Kidney tubule cell (primary cell): ENCODE results near the gene TMIGD3.

Experiments used
- DNase-seq: peaks from one replicate; pipeline ENCODE4 v3.0.0-alpha.2; 2018; ENCODE audit warnings: low spot score

Gene TMIGD3

DNA sequence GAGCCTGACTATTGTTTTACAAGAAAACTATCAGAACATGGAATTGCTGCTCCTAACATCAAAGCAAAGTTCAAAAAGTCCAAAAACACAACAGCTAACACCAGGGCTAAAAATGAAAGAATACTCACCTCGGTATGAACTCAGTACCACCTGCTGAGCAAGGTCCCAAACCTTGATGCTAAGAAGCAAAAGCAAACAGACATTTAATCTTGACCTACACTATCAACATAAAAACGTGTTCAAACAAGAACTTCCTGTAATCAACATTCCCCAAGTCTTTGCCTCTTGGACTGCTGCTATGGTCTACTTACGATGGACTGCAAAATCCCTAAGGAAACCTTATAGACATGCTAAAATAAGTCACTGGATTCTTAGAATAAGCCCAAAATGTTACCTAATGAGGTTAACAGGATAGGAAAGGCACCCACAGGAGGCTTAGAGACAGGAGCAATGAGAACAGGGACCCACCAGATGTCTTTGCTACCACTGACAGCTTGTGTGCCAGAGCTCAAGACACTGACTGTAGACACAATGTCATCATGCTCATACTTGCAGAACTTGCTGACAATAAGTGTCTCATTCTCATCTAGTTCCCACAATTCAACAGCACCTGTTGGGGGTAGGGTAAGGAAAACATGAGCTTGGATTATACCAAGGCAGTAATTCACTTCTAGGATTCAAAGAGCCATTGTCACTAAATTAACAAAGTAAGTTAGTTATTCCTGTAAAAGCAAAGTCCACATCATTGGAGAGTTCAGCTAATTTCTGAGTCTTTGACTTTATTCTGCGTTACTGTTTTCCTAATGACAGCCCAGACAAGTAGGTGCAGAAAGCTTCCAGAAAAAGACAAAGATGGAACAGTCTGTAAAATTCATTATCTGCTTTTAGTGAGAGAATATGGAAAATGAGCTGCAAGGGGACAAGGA, 56.2 kb downstream of the TMIGD3 start:
- no peak for DNase-seq

DNA sequence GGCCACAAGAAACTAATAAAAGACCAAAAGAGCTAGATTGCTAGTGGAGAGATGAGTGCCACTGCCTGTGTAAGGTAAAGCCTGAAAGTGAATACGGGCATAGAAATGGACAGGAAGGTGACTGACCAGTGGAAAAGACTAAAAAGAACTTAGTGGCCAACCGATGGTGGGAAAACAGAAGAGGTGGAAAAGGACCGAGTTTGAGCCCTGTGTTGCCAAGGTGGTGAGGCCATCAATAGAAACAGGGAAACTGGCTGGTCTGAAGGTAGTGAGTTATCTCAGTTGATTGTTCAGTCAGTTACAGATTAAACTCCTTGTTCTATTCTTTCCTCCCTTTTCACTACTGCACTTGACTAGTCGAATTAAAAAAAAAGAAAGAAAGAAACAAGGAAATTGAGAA, 56.9 kb downstream of the TMIGD3 start:
- no peak for DNase-seq

DNA sequence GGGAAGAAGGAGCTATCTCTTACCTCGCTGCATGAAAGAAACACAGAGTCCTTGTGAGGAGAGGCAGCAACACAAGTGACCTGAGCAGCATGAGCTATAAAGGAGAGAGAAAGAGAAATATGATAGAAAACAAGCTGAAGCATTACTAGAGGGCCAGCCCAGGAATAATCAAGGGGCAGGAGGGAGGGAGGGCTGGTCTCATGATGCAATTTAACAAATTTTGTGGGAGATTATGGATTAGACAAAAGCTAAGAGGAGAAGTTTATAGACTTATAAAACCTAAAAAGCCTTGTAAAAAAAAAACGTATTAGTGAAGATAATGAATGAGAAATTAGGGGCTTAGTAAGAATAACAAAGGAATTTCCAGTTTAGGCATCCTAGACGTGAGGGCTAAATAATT, 59.4 kb downstream of the TMIGD3 start:
- no peak for DNase-seq

DNA sequence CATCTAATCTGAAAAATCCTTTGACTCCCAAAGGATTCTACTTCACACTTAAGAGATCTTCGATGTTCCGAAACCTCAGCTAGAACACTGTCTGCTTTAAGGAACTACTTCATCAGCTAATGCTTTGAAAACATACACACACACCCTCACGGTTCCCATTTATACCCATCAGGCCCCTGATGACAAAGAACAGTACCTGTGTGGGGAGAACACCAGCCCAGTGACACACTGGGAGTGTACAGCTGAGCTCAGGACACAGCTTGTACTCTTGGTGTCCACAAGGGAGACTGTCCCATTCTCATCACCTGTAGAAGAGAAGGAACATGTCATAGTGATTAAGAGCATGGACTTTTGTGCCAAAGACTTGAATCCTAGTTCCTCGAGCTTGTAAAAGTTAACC, 61.0 kb downstream of the TMIGD3 start:
- no peak for DNase-seq

DNA sequence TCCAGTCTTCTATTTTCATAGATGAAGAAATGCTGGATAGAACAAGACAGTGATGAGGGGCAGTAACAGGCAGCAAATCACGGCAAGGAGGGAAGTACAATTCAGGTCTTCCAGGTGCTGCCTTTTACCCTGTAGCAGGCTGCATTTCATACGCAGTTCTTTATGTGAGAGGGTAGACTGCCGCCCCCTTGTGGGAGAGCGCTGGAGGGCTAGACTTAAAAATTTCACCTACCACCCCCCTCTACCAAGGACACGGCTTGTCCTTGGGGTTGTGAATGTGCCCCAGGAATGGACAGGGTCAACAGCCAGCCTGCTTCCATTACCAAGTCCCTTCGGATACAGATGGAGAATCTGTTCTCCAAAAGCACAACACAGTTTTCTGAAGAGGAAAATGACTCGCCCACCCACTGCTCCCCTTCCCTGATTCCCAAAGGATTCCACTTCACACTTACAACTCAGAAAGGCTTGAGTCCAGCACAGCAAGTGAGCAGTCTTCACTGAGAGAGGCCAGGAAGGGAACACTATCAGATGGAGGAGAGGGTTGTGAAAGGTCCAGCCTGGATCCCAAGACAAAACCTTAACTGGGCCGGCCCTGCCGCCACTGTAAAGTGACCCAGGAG, 61.8 kb downstream of the TMIGD3 start:
- DNase-seq, result peak; percentile 26

DNA sequence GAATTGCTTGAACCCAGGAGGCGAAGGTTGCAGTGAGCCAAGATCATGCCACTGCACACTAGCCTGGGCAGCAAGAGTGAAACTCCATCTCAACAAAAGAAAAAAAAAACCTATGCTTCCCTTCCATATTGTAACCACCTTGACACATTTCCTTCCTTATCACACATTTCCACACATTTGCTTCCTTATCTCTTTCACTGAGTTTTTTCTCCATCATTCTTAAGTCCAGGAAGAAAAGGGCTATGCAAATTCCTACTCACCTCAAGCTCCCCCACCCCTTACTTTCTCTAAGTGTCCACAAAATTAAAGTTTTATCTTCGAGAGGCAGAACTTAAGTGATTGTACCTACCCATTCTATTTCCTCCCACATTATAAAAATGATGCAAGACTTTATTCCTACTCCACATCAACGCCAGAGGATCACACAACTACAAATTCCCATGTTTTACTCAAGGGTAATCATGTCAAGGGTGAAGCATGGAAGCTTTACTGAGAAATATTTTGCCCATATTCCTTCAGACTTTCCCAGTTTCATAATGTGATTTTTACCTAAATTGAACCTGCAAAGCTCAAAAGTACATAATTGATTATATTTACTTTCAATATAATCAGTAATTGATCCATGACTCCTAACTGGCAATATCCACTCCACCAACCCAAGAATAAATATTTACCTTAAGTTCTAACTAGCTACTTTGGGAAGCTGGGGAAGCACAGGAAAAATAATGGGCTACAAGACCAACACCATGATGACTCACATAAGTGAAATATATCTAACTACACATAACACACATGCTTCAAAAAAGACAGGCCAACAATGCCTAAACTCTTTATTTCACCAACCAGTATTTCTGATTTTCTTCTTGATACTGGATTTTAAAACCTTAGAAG, 63.7 kb downstream of the TMIGD3 start:
- no peak for DNase-seq

DNA sequence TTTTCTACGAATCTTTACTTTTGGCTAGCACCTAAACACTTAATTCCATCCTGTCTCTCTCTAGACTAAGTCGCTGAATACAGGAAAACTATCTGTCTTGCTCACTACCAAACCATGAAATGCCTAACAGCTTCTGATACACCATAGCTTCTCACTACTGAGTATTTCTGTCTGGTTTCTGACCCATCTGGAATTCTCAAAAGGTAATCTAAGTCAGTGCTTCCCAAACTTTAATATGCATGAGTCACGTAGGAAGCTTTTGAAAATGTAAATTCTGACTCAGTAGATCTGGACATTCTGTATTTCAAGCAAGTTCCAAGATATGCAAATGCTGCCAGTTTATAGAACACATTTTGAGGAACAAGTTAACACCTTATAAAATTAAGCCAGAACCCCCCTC, 66.7 kb downstream of the TMIGD3 start:
- DNase-seq, result peak; percentile 3
